SK-N-SH (cell line): ENCODE measurements around the gene CDH26. TPM values are rescaled to one million over a fixed set of nuclear protein-coding genes. Genes with fewer than 3 reads are reported as not detected.

Experiments
- CTCF ChIA-PET: fragments of 300-600, 350-600 bp; formaldehyde crosslinking; extraction: SDS; loops from one replicate; lab custom pipeline; 2021; lab: Yijun Ruan, JAX
- POLR2A ChIA-PET: fragments of 350-600 bp; sonication (Branson Sonifier 250); formaldehyde crosslinking; extraction: SDS; loops from one replicate; lab custom pipeline; 2020; ENCODE audit warnings: antibody characterized with exemption, inconsistent platforms; lab: Yijun Ruan, JAX
- DNase-seq: peaks from one replicate; pipeline ENCODE4 v3.0.0; 2012
- H2AFZ ChIP-seq: fragments of 200-600 bp; sonication (generic); 2 replicates; pipeline ENCODE4 v1.8.1; 2016; ENCODE audit warnings: antibody characterized with exemption, mild to moderate bottlenecking, low read depth
- H3F3A ChIP-seq: fragments of 200-600 bp; sonication (generic); replicated peaks from 2 replicates; pipeline ENCODE3; 2016; ENCODE audit warnings: antibody characterized with exemption, mild to moderate bottlenecking; ENCODE audit not compliant: insufficient read depth
- H3K27ac ChIP-seq, 2 experiments: fragments of 200-500 bp in 1 of 2; fragments of 200-600 bp in 1 of 2; sonication (Bioruptor generic) in 1 of 2; sonication (generic), shearing (Covaris generic) in 1 of 2; 2 replicates each; pipeline versions ENCODE4 v1.5.1 to v1.6.1; 2014 to 2016; ENCODE audit warnings: low read depth in 2 of 2, inconsistent platforms in 1 of 2, low read length in 1 of 2, mild to moderate bottlenecking in 1 of 2, mixed read lengths in 1 of 2
- H3K27me3 ChIP-seq: fragments of 200-600 bp; sonication (generic), shearing (Covaris generic); 2 replicates; pipeline ENCODE4 v1.6.1; 2016; ENCODE audit warnings: mixed run types; ENCODE audit not compliant: insufficient read depth
- H3K36me3 ChIP-seq, 2 experiments: fragments of 200-500 bp in 1 of 2; fragments of 200-600 bp in 1 of 2; sonication (Bioruptor generic) in 1 of 2; sonication (generic) in 1 of 2; replicated peaks in 1 of 2; 2 replicates each; pipeline versions ENCODE3 to v1.5.1; 2014 to 2016; ENCODE audit warnings: low read length in 1 of 2, mild to moderate bottlenecking in 1 of 2; ENCODE audit not compliant: insufficient read depth in 2 of 2, control insufficient read depth in 1 of 2
- H3K4me1 ChIP-seq, 2 experiments: fragments of 200-500 bp in 1 of 2; fragments of 200-600 bp in 1 of 2; sonication (Bioruptor generic) in 1 of 2; sonication (generic), shearing (Covaris generic) in 1 of 2; 2 replicates each; pipeline versions ENCODE4 v1.5.1 to v1.6.1; 2014 to 2016; ENCODE audit warnings: low read depth in 1 of 2, low read length in 1 of 2, mixed run types in 1 of 2; ENCODE audit not compliant: insufficient read depth in 2 of 2, control insufficient read depth in 1 of 2
- H3K4me2 ChIP-seq: fragments of 200-600 bp; sonication (generic), shearing (Covaris generic); 2 replicates; pipeline ENCODE4 v1.6.1; 2017; ENCODE audit warnings: mixed run types
- H3K4me3 ChIP-seq, 2 experiments: fragments of 200-500 bp in 1 of 2; fragments of 200-600 bp in 1 of 2; sonication (Bioruptor generic) in 1 of 2; sonication (generic), shearing (Covaris generic) in 1 of 2; 2 replicates each; pipeline versions ENCODE4 v1.5.1 to v1.8.1; 2014 to 2016; ENCODE audit warnings: low read depth in 2 of 2, inconsistent platforms in 1 of 2, low read length in 1 of 2, mild to moderate bottlenecking in 1 of 2, mixed read lengths in 1 of 2, moderate library complexity in 1 of 2
- H3K79me2 ChIP-seq: fragments of 200-600 bp; sonication (generic); 2 replicates; pipeline ENCODE4 v1.8.1; 2017; ENCODE audit warnings: mild to moderate bottlenecking; ENCODE audit not compliant: insufficient read depth
- H3K9ac ChIP-seq: fragments of 200-600 bp; sonication (generic); 2 replicates; pipeline ENCODE4 v1.6.1; 2017; ENCODE audit warnings: mixed run types
- H3K9me2 ChIP-seq: fragments of 200-600 bp; sonication (generic); 2 replicates; pipeline ENCODE4 v1.6.1; 2017; ENCODE audit warnings: mixed run types
- H3K9me3 ChIP-seq: fragments of 200-600 bp; sonication (generic); 2 replicates; pipeline ENCODE4 v1.6.1; 2017; ENCODE audit warnings: mixed run types, mild to moderate bottlenecking, moderate library complexity
- H4K20me1 ChIP-seq: fragments of 200-600 bp; sonication (generic); 2 replicates; pipeline ENCODE4 v1.6.1; 2017; ENCODE audit warnings: mild to moderate bottlenecking, mixed run types; ENCODE audit not compliant: insufficient read depth
- ELF1 ChIP-seq: IDR thresholded peaks from 2 replicates; pipeline ENCODE4 v1.4.0; 2012
- EZH2phosphoT487 ChIP-seq: fragments of 200-600 bp; sonication (generic); IDR thresholded peaks from 2 replicates; pipeline ENCODE4 v1.6.1; 2017; ENCODE audit warnings: low read depth, mixed run types, mild to moderate bottlenecking, antibody characterized with exemption, moderate library complexity, borderline replicate concordance
- FOXM1 ChIP-seq: IDR thresholded peaks from 2 replicates; pipeline ENCODE4 v1.4.0; 2012; ENCODE audit warnings: low read depth, mild to moderate bottlenecking
- POLR2AphosphoS5 ChIP-seq: IDR thresholded peaks from 2 replicates; pipeline ENCODE4 v1.6.1; 2012; ENCODE audit warnings: low read depth, low read length
- RCOR1 ChIP-seq: fragments of 150-350 bp; IDR thresholded peaks from 2 replicates; pipeline ENCODE4 v1.6.1; 2017; ENCODE audit warnings: antibody characterized with exemption, low read length
- RFX5 ChIP-seq: IDR thresholded peaks from 2 replicates; pipeline ENCODE4 v1.6.1; 2012; ENCODE audit warnings: mild to moderate bottlenecking, improper control_type of control experiment, low read length
- RXRA ChIP-seq: IDR thresholded peaks from 2 replicates; pipeline ENCODE4 v1.4.0; 2012; ENCODE audit warnings: low read depth, mild to moderate bottlenecking, borderline replicate concordance
- SIN3A ChIP-seq: IDR thresholded peaks from 2 replicates; pipeline ENCODE4 v1.6.1; 2012; ENCODE audit warnings: low read depth, mild to moderate bottlenecking, low read length, moderate library complexity, borderline replicate concordance
- TAF1 ChIP-seq: IDR thresholded peaks from 2 replicates; pipeline ENCODE4 v1.6.1; 2012; ENCODE audit warnings: low read depth, mild to moderate bottlenecking, low read length, moderate library complexity, borderline replicate concordance
- WGBS: methylation state at CpG from one replicate; pipeline ENCODE4 v1.1.6; 2017; ENCODE audit warnings: low lambda C conversion rate; 5-methylcytosine and 5-hydroxymethylcytosine counted together
- polyA plus RNA-seq, 3 experiments: library from polyadenylated mRNA; depleted of rRNA; stranded (reverse); fragments of >200 nt; gene quantifications; 2 replicates each; pipeline ENCODE4 v1.2.3, GENCODE V29; 2012
- TF ChIP-seq, protein P1 (sequence below): fragments of 200-600 bp; sonication (generic); IDR thresholded peaks from 2 replicates; pipeline ENCODE4 v1.6.1; 2017; ENCODE audit warnings: antibody characterized with exemption, mild to moderate bottlenecking, moderate library complexity
- TF ChIP-seq, protein P2 (sequence below): IDR thresholded peaks from 2 replicates; pipeline ENCODE4; 2012
- TF ChIP-seq, protein P3 (sequence below): IDR thresholded peaks from 2 replicates; pipeline ENCODE4 v1.4.0; 2012; ENCODE audit warnings: low read depth, borderline replicate concordance
- TF ChIP-seq, protein P4 (sequence below): fragments of 150-350 bp; IDR thresholded peaks from 2 replicates; pipeline ENCODE4 v1.6.1; 2017; ENCODE audit warnings: antibody characterized with exemption, low read length, low read depth, borderline replicate concordance

Gene CDH26
- polyA plus RNA-seq, 1 of the 3 experiments (the other 2 are of a cell fraction) = 0.13 TPM

DNA sequence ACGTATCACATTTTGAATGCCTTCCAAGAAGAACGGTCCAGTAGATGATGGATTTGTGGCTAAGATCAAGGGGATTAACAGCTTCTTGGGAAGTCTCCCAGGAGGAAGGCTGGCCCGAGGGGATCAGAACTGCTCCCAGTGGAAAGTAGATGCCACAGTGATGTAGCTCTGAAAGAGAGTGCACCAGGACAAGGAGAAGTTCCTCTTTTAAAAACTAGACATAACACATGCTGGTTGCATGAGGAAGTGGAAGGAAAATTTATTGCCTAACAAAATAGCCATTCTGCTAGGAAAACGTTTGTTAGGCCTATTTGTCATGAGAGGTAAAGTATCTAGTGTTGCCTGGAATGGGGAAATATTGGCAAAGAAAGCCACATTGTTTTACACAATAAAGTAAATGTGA lies 87.8 kb downstream of the CDH26 start (continued):
- TF ChIP-seq, protein P1, sequence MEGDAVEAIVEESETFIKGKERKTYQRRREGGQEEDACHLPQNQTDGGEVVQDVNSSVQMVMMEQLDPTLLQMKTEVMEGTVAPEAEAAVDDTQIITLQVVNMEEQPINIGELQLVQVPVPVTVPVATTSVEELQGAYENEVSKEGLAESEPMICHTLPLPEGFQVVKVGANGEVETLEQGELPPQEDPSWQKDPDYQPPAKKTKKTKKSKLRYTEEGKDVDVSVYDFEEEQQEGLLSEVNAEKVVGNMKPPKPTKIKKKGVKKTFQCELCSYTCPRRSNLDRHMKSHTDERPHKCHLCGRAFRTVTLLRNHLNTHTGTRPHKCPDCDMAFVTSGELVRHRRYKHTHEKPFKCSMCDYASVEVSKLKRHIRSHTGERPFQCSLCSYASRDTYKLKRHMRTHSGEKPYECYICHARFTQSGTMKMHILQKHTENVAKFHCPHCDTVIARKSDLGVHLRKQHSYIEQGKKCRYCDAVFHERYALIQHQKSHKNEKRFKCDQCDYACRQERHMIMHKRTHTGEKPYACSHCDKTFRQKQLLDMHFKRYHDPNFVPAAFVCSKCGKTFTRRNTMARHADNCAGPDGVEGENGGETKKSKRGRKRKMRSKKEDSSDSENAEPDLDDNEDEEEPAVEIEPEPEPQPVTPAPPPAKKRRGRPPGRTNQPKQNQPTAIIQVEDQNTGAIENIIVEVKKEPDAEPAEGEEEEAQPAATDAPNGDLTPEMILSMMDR = no peak
- no peak for TF ChIP-seq TAF1
- TF ChIP-seq, protein P2, sequence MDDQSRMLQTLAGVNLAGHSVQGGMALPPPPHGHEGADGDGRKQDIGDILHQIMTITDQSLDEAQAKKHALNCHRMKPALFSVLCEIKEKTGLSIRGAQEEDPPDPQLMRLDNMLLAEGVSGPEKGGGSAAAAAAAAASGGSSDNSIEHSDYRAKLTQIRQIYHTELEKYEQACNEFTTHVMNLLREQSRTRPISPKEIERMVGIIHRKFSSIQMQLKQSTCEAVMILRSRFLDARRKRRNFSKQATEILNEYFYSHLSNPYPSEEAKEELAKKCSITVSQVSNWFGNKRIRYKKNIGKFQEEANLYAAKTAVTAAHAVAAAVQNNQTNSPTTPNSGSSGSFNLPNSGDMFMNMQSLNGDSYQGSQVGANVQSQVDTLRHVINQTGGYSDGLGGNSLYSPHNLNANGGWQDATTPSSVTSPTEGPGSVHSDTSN = no peak

DNA sequence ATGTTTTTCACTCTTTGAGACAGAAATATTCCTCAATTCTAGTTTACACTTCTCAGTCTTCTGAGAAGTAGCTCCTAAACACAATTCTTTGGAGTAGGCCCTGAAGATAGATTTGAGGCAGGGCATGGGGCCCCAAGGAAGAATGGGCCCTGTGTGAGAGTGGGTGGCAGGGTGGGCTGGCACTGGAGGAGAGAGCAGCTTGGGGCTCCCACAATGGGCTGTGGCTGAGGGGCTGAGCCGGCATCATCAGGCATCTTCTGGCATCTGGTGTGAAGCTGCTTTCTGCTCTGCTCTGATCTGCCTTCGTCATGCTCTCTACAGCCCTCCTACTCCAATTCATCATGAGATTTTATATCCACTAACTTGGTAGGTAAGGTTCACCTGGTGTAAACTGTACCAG lies 88.2 kb downstream of the CDH26 start:
- ChIA-PET POLR2A (no interaction called here), CTCF (interaction anchor here (4.2 kb wide), 1 partner anchor 12 kb away, joined by 28 read pairs; no protein-coding TSS in a partner anchor)
- H2AFZ ChIP-seq = no peak overlapping the region
- no peaks in the 10 kb centered on the region for H3K36me3 ChIP-seq
- DNase-seq = no peak
- no peak overlapping the region for H3K27ac ChIP-seq
- no peaks in the 10 kb centered on the region for H3K79me2 ChIP-seq
- no peaks in the 10 kb centered on the region for H3F3A ChIP-seq
- H3K4me3 ChIP-seq = no peak overlapping the region
- no peaks in the 10 kb centered on the region for H3K9me3 ChIP-seq
- no peak overlapping the region for H3K4me2 ChIP-seq
- no peaks in the 10 kb centered on the region for H3K27me3 ChIP-seq
- 29% methylated on average over 2 of the region's 2 CpGs for WGBS
- H3K9me2 ChIP-seq = no peaks in the 10 kb centered on the region
- H4K20me1 ChIP-seq = no peaks in the 10 kb centered on the region
- no peak overlapping the region for H3K9ac ChIP-seq
- H3K4me1 ChIP-seq = no peaks in the 10 kb centered on the region; a peak in 1 of 4 replicates
- TF ChIP-seq, protein P3, sequence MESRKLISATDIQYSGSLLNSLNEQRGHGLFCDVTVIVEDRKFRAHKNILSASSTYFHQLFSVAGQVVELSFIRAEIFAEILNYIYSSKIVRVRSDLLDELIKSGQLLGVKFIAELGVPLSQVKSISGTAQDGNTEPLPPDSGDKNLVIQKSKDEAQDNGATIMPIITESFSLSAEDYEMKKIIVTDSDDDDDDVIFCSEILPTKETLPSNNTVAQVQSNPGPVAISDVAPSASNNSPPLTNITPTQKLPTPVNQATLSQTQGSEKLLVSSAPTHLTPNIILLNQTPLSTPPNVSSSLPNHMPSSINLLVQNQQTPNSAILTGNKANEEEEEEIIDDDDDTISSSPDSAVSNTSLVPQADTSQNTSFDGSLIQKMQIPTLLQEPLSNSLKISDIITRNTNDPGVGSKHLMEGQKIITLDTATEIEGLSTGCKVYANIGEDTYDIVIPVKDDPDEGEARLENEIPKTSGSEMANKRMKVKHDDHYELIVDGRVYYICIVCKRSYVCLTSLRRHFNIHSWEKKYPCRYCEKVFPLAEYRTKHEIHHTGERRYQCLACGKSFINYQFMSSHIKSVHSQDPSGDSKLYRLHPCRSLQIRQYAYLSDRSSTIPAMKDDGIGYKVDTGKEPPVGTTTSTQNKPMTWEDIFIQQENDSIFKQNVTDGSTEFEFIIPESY = no peak
- no peak for TF ChIP-seq RFX5

DNA sequence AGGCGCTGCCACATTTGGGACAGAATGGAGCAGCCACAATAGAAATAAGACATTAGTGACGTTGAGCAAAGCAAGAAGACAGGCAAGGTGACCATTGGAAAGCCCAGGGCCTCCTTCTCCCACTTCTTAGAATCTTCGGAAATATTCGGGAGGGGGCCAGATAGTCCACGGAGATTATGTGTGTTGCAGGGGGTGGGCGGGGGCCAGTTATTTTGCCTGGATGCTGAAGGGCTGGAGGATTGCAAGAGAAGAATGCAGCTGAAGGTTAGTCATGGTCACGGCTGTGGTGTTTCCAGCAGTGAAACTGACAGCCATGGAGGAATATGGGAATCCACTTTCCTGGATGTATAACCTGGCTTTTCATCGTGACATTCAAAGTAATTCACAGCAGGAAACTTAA lies 88.6 kb downstream of the CDH26 start:
- H3K4me3 ChIP-seq = no peak overlapping the region
- H3K79me2 ChIP-seq = no peaks in the 10 kb centered on the region
- CTCF ChIA-PET = interaction anchor here (4.2 kb wide), 1 partner anchor 11 kb away, joined by 28 read pairs; no protein-coding TSS in a partner anchor
- POLR2A ChIA-PET = no interaction called here
- H4K20me1 ChIP-seq = no peaks in the 10 kb centered on the region
- no peaks in the 10 kb centered on the region for H3F3A ChIP-seq
- no peak for DNase-seq
- H3K9ac ChIP-seq = no peak overlapping the region
- H3K36me3 ChIP-seq = no peaks in the 10 kb centered on the region
- H3K27me3 ChIP-seq = no peaks in the 10 kb centered on the region
- no peaks in the 10 kb centered on the region for H3K9me3 ChIP-seq
- 49% methylated on average over 8 of the region's 8 CpGs for WGBS
- H2AFZ ChIP-seq = no peak overlapping the region
- no peak overlapping the region for H3K27ac ChIP-seq
- no peak overlapping the region for H3K4me2 ChIP-seq
- H3K9me2 ChIP-seq = no peaks in the 10 kb centered on the region
- H3K4me1 ChIP-seq = no peaks in the 10 kb centered on the region; a peak in 1 of 4 replicates
- TF ChIP-seq SIN3A (no peak), RCOR1 (no peak), FOXM1 (no peak), POLR2AphosphoS5 (no peak), EZH2phosphoT487 (no peak), RXRA (no peak), ELF1 (no peak)
- TF ChIP-seq, protein P4, sequence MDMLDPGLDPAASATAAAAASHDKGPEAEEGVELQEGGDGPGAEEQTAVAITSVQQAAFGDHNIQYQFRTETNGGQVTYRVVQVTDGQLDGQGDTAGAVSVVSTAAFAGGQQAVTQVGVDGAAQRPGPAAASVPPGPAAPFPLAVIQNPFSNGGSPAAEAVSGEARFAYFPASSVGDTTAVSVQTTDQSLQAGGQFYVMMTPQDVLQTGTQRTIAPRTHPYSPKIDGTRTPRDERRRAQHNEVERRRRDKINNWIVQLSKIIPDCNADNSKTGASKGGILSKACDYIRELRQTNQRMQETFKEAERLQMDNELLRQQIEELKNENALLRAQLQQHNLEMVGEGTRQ = no peak
- TF ChIP-seq, protein P3 = no peak
- TF ChIP-seq, protein P2 = no peak
